Neutrophil (primary cell): Measurements from ENCODE around the gene ZFAND3.

Experiments used
- H3K27ac ChIP-seq: fragments of 200-600 bp; sonication (generic); 2 replicates; pipeline ENCODE4 v1.5.1; 2016; ENCODE audit warnings: mild to moderate bottlenecking, moderate library complexity
- H3K27me3 ChIP-seq: fragments of 200-600 bp; sonication (generic); 2 replicates; pipeline ENCODE4 v1.6.0; 2016; ENCODE audit warnings: mild to moderate bottlenecking
- H3K36me3 ChIP-seq: fragments of 200-600 bp; sonication (generic); 2 replicates; pipeline ENCODE4 v1.5.1; 2017
- H3K4me1 ChIP-seq, 2 experiments: fragments of 200-600 bp in 1 of 2; sonication (generic) in 1 of 2; 1 replicate in 1 of 2; 2 replicates in 1 of 2; pipeline versions ENCODE4 v1.5.1 to v1.6.1; 2013 to 2016; ENCODE audit warnings: low read depth in 1 of 2, low read length in 1 of 2, mild to moderate bottlenecking in 1 of 2, moderate library complexity in 1 of 2; ENCODE audit not compliant: control insufficient read depth in 1 of 2, insufficient read depth in 1 of 2
- H3K4me3 ChIP-seq, 2 experiments: fragments of 200-600 bp in 1 of 2; sonication (generic) in 1 of 2; 1 replicate in 1 of 2; 2 replicates in 1 of 2; pipeline ENCODE4 v1.5.1; 2013 to 2016; ENCODE audit warnings: low read depth in 1 of 2, low read length in 1 of 2, mild to moderate bottlenecking in 1 of 2, moderate library complexity in 1 of 2
- H3K9me3 ChIP-seq: fragments of 200-600 bp; sonication (generic); 2 replicates; pipeline ENCODE4 v1.5.1; 2016
- CTCF ChIP-seq: fragments of 200-600 bp; sonication (generic); IDR thresholded peaks from 2 replicates; pipeline ENCODE4 v1.5.1; 2016; ENCODE audit warnings: antibody characterized with exemption

ZFAND3 gene

GRCh38 chr6:38062066-38062465, 242.5 kb downstream of the ZFAND3 start:
- H3K27ac ChIP-seq = no peak overlapping the region
- peaks cover 32% of the 10 kb centered on the region for H3K36me3 ChIP-seq
- H3K9me3 ChIP-seq = no peaks in the 10 kb centered on the region
- H3K4me3 ChIP-seq = no peak overlapping the region
- H3K4me1 ChIP-seq = no peaks in the 10 kb centered on the region
- H3K27me3 ChIP-seq = no peaks in the 10 kb centered on the region
- no peak for TF ChIP-seq CTCF

- H3K4me3 ChIP-seq = no peak overlapping the region
- no peaks in the 10 kb centered on the region for H3K9me3 ChIP-seq
- no peaks in the 10 kb centered on the region for H3K4me1 ChIP-seq
- H3K36me3 ChIP-seq = peaks cover 32% of the 10 kb centered on the region
- no peak for TF ChIP-seq CTCF
- H3K27me3 ChIP-seq = no peaks in the 10 kb centered on the region
- no peak overlapping the region for H3K27ac ChIP-seq
Observed at GRCh38 chr6:38063973-38064372, 244.4 kb downstream of the ZFAND3 start.

GRCh38 chr6:38064431-38064830, 244.9 kb downstream of the ZFAND3 start:
- Histone ChIP-seq H3K4me3 (no peak overlapping the region), H3K36me3 (peaks cover 32% of the 10 kb centered on the region), H3K27ac (no peak overlapping the region), H3K4me1 (no peaks in the 10 kb centered on the region), H3K27me3 (no peaks in the 10 kb centered on the region), H3K9me3 (no peaks in the 10 kb centered on the region)
- no peak for TF ChIP-seq CTCF

GRCh38 chr6:38065734-38066305, 246.3 kb downstream of the ZFAND3 start:
- H3K36me3 ChIP-seq = peaks cover 32% of the 10 kb centered on the region
- no peak overlapping the region for H3K4me3 ChIP-seq
- H3K27ac ChIP-seq = no peak overlapping the region
- no peaks in the 10 kb centered on the region for H3K4me1 ChIP-seq
- H3K27me3 ChIP-seq = no peaks in the 10 kb centered on the region
- no peaks in the 10 kb centered on the region for H3K9me3 ChIP-seq
- no peak for TF ChIP-seq CTCF

- no peak overlapping the region for H3K4me3 ChIP-seq
- H3K9me3 ChIP-seq = no peaks in the 10 kb centered on the region
- H3K27ac ChIP-seq = peak overlapping the region; percentile 54
- no peaks in the 10 kb centered on the region for H3K4me1 ChIP-seq
- H3K27me3 ChIP-seq = no peaks in the 10 kb centered on the region
- H3K36me3 ChIP-seq = peaks cover 22% of the 10 kb centered on the region
- no peak for TF ChIP-seq CTCF
Observed at GRCh38 chr6:38067263-38067980, 247.9 kb downstream of the ZFAND3 start.
